ENCODE results near the gene UCHL5. TPM values are rescaled to one million over a fixed set of nuclear protein-coding genes. Genes with fewer than 3 reads are reported as not detected.

The UCHL5 gene
- total RNA-seq, 1 experiment from 2014 or later = 100 TPM

DNA sequence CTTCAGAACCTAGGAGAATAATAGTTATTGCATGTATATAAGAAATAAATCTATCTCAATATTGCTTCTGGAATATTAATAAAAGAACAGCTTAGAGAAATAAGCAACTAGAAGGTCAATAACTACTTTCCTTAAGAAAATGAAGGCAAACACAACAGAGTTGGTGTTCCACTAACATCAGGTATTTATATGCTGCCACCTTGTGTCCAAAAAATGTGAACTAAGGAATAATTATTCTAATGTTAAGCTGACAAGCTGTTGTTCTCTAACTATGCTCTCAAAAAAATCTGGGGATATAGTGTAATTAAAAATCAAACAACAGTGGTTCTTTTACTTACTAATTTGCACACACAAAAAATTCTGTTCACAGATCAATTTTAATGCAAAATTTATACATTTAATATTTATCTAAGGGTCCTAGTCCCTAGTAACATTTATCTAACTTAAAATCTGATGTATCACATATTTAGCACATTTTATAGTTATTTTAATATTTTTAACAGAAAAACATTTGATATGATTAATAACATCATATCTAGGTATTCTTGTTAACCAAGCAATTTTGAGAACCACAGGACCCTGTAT, 39.6 kb downstream of the UCHL5 start:
- H3K9me3 ChIP-seq (ENCODE audit: low read depth, low read length, poor library complexity, severe bottlenecking) = no peaks in the 10 kb centered on the region
- TF ChIP-seq, protein P1, sequence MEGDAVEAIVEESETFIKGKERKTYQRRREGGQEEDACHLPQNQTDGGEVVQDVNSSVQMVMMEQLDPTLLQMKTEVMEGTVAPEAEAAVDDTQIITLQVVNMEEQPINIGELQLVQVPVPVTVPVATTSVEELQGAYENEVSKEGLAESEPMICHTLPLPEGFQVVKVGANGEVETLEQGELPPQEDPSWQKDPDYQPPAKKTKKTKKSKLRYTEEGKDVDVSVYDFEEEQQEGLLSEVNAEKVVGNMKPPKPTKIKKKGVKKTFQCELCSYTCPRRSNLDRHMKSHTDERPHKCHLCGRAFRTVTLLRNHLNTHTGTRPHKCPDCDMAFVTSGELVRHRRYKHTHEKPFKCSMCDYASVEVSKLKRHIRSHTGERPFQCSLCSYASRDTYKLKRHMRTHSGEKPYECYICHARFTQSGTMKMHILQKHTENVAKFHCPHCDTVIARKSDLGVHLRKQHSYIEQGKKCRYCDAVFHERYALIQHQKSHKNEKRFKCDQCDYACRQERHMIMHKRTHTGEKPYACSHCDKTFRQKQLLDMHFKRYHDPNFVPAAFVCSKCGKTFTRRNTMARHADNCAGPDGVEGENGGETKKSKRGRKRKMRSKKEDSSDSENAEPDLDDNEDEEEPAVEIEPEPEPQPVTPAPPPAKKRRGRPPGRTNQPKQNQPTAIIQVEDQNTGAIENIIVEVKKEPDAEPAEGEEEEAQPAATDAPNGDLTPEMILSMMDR (conservative IDR thresholded peaks at IDR 0.05; ENCODE audit: low read depth, low read length) = peak; percentile 66
- TF ChIP-seq EZH2 (IDR thresholded peaks at IDR 0.05; ENCODE audit: borderline replicate concordance, low read depth, low read length, poor library complexity, severe bottlenecking) = no peak
- no peaks in the 10 kb centered on the region for H3K4me1 ChIP-seq (ENCODE audit: insufficient read depth, low read length, poor library complexity, severe bottlenecking)
- POLR2A ChIA-PET (ENCODE audit: low non-redundant PET) = no interaction called here
- DNase-seq (ENCODE audit: low spot score) = peak; percentile 73
- CTCF ChIA-PET = interaction anchor here (0.6 to 2.0 kb wide), 5 partner anchors 13 to 545 kb away, joined by 3 to 13 read pairs (median 5); partner anchors contain the start of gene RGS2
- no peaks in the 10 kb centered on the region for H3K27me3 ChIP-seq (replicated peaks; ENCODE audit: insufficient read depth, low read depth, low read length, poor library complexity)
- no TSS peak for BruUV-seq (replicated peaks)
- H3K27ac ChIP-seq (ENCODE audit: low read depth, low read length, poor library complexity, severe bottlenecking) = no peak overlapping the region
- intact Hi-C loops (cut with micrococcal nuclease; ENCODE audit: unreplicated experiment) = loop anchor here (1.0 to 5.0 kb wide), 3 partner anchors 212 to 547 kb away; no protein-coding TSS in a partner anchor
- no peak overlapping the region for H3K4me3 ChIP-seq (ENCODE audit: low read depth, low read length, poor library complexity, severe bottlenecking)
- peaks cover 22% of the 10 kb centered on the region for H3K36me3 ChIP-seq (ENCODE audit: insufficient read depth, low read length, poor library complexity, severe bottlenecking)

DNA sequence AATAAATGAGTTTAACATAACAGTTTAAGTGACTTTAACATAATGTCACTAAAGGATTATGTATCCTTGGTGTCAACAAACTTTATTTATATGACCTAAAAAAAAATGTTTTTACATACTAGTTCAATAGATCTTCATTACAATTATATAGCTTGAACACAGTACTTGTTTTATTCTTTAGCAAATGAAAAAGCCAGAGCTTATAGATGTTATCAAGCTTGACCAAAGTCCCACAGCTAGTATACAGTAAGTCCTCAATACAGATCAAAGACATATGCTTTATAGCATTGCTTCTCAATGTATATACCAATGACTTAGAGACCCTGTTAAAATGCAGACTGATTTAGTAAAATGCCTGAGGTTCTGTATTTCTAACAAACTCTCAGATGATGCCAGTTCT, 42.4 kb downstream of the UCHL5 start:
- BruUV-seq (replicated peaks) = no TSS peak
- Histone ChIP-seq H3K9me3 (ENCODE audit: low read depth, low read length, poor library complexity, severe bottlenecking) (no peaks in the 10 kb centered on the region), H3K4me3 (ENCODE audit: low read depth, low read length, poor library complexity, severe bottlenecking) (no peak overlapping the region), H3K27me3 (replicated peaks; ENCODE audit: insufficient read depth, low read depth, low read length, poor library complexity) (no peaks in the 10 kb centered on the region), H3K4me1 (ENCODE audit: insufficient read depth, low read length, poor library complexity, severe bottlenecking) (no peaks in the 10 kb centered on the region), H3K36me3 (ENCODE audit: insufficient read depth, low read length, poor library complexity, severe bottlenecking) (peaks cover 5% of the 10 kb centered on the region), H3K27ac (ENCODE audit: low read depth, low read length, poor library complexity, severe bottlenecking) (no peak overlapping the region)
- TF ChIP-seq, protein P1 (conservative IDR thresholded peaks at IDR 0.05; ENCODE audit: low read depth, low read length) = no peak
- no peak for TF ChIP-seq EZH2 (IDR thresholded peaks at IDR 0.05; ENCODE audit: borderline replicate concordance, low read depth, low read length, poor library complexity, severe bottlenecking)
- DNase-seq (ENCODE audit: low spot score) = no peak
- ChIA-PET POLR2A (ENCODE audit: low non-redundant PET) (no interaction called here), CTCF (no interaction called here)
- intact Hi-C loops (cut with micrococcal nuclease; ENCODE audit: unreplicated experiment) = loop anchor here (5.0 kb wide), 1 partner anchor 404 kb away; no protein-coding TSS in a partner anchor

DNA sequence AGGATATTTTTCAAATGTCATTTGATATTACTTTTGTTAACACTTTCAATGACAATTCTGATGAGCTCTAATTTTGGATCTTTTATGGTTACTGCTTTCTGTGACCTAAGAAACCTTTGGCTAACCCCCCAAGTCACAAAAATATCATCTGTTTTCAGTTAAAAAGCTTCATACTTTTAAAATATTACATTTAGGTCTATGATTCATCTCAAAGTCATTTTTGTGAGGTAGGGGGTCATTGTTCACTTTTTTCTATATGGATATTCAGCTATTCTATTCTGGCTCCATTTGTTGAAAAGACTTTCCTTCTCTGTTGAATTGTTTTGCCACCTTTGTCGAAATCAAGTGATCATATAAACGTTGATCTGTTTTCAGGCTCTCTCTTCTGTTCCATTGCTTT, 44.8 kb downstream of the UCHL5 start:
- Histone ChIP-seq H3K27ac (ENCODE audit: low read depth, low read length, poor library complexity, severe bottlenecking) (no peak overlapping the region), H3K4me3 (ENCODE audit: low read depth, low read length, poor library complexity, severe bottlenecking) (no peak overlapping the region), H3K36me3 (ENCODE audit: insufficient read depth, low read length, poor library complexity, severe bottlenecking) (no peaks in the 10 kb centered on the region), H3K9me3 (ENCODE audit: low read depth, low read length, poor library complexity, severe bottlenecking) (no peaks in the 10 kb centered on the region), H3K27me3 (replicated peaks; ENCODE audit: insufficient read depth, low read depth, low read length, poor library complexity) (no peaks in the 10 kb centered on the region), H3K4me1 (ENCODE audit: insufficient read depth, low read length, poor library complexity, severe bottlenecking) (no peaks in the 10 kb centered on the region)
- POLR2A ChIA-PET (ENCODE audit: low non-redundant PET) = no interaction called here
- no TSS peak for BruUV-seq (replicated peaks)
- intact Hi-C loops (cut with micrococcal nuclease; ENCODE audit: unreplicated experiment) = no loop called here
- no peak for DNase-seq (ENCODE audit: low spot score)
- CTCF ChIA-PET = no interaction called here
- TF ChIP-seq, protein P1 (conservative IDR thresholded peaks at IDR 0.05; ENCODE audit: low read depth, low read length) = no peak
- no peak for TF ChIP-seq EZH2 (IDR thresholded peaks at IDR 0.05; ENCODE audit: borderline replicate concordance, low read depth, low read length, poor library complexity, severe bottlenecking)

All from A673 (cell line).